ENCODE data around the gene YPEL4.

DNA sequence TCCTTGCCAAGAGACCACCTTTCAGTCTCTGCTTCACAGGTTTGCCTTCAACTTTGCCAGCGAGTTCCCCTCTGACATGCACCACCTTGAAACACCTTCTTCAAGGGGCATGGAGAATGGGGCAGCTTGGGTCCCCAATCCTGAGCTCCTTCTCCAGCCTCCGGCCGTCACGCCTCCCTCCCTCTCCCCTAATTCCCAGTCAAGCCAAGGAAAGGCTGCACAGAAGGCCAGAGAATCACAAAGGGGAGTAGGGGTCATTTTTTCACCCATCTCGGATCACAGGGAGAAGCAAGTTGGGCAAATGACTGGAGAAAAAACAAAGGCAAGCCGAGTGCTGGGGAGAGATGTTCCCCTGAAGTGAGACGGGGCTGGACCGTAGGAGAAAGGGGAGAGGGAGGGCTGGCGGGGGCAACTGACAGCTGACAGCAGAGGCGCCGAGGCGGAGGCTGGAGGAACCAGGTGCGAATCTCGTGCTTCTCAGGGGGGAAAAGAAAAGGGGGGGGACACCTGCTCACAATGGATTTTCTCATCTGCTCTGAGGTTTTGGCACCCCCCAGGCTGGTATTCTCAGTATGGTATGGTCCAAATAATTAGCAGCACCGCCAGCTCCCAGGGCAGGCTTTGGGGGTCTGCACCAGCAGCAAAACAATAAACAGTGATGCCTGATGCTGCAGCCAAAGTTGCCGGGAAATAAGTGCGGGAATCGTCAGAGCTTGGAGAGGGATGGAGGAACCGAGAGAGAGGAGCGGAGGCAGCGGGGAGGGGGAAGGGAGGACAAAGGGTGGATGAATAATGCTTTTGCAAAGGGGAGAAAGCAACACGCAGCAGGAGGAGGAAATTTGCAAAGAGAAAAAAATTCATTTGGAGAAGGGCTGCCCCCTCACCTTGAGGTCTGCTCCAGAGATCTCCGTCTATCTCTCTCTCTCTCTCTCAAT lies 644 bp downstream of the YPEL4 start:
- TF ChIP-seq EP300 (IDR thresholded peaks at IDR 0.05) (no peak), CTCF (IDR thresholded peaks at IDR 0.05) (no peak), POLR2A (IDR thresholded peaks at IDR 0.05) (no peak)

Data from upper lobe of left lung (tissue), 4 donors.